ENCODE measurements around the gene GPR37.

GPR37 gene, protein sequence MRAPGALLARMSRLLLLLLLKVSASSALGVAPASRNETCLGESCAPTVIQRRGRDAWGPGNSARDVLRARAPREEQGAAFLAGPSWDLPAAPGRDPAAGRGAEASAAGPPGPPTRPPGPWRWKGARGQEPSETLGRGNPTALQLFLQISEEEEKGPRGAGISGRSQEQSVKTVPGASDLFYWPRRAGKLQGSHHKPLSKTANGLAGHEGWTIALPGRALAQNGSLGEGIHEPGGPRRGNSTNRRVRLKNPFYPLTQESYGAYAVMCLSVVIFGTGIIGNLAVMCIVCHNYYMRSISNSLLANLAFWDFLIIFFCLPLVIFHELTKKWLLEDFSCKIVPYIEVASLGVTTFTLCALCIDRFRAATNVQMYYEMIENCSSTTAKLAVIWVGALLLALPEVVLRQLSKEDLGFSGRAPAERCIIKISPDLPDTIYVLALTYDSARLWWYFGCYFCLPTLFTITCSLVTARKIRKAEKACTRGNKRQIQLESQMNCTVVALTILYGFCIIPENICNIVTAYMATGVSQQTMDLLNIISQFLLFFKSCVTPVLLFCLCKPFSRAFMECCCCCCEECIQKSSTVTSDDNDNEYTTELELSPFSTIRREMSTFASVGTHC

DNA sequence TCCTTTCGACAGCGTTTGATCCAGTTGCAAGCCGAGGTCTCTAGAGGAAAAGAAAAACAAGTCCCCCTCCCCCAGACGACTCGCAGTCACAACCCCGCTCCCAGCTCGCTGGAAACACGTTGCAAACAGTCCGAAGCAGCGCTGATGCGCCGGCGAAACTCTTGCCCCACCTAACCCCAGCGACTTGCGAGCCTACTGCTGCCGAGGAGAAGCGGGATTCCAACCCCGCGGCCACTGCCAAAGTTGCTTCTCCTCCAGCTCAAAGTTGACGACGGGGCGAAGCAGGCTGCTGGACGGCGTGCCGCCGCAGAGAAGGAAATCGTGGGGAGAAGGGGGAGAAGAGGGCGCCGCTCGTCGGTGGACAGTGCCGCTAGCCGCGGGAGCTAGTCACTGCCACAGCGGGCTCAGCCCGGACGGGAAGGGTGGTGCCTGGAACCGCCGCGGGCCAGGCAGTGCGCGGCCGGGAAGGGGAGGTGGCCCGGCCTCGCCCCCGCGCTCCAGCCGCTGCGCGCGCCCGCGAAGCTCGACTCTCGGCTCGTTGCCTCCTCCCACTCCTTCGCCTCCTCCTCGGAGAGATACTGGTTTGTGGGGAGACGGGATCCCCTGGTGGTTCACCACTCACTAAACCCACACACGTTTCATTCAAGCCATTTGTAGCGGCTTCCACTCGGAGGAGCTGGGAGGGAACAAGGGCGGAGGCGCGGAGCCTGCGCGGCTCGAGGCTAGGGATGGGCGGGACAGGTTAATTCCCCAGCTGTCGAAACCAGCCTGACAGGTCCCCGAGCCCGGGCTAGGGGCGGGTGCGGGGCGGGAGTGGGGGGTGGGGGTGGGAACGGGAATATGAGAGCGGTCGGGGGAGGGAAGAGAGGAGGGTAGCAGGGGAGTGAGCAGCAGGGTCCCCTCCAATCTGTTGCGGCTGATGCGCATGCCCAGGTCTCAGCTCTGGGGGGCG, at the start of gene GPR37:
TSS of gene GPR37 (minus strand) at position 392 of the 952 bp plus-strand sequence. CDS start 816 bp downstream, outside the sequence.
- peak; percentile 82 for DNase-seq

DNA sequence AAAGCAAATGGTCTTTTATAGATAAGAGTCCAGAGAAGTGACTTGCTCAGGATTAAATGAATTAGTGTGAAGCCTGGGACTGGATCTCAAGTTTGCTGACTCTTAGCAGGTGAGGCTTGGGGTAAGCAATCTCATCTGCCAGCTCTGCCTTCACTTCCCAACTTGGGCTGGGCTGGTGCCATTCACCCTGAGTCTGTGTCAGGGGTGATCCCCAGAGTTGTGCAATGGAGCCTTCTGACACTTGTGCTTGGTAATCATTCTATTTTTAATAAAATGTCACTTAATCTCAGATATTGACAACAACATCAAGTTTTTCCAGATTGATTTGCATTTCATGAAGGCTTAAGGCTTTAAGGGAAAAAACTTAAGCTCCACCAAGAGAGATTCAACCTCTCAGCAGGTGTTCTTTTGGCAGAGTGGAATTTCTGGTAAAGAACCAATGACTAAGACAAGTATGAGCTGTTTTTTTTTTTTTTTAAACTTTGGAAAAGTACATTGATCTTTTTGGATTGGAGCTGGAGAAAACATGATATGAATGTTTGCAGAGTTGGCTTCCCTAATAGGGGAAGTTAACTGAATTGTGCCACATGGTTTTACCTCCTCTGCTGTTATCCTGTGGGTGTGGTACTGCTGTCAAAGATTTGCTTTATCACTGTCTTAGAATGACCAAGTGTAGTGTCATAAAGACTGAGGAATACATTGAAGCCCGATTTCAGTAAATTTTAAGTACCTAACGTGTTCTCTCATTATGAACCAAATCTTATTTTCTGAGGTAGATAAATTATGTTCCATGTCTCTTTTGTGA, 48.6 kb upstream of the GPR37 start:
- DNase-seq = no peak

DNA sequence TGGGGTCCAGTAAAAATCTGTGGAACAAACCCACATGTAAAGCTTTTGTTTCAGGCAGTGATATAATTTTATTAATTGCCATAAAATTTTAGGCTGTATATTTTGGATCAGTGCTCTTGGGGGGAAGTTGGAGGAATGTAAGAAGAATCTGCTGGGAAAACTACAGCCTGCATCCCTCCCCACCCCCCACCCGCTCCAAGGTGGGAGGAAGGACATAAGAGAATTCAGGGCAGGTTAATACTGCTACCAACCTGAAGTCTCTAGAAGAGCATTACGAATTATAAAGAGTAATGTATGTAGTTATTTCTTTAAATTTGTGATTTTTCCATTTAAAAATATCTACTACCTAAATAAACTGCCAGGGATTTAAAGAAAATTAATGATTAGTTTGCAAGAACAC, 47.2 kb upstream of the GPR37 start:
- no peak for DNase-seq

DNA sequence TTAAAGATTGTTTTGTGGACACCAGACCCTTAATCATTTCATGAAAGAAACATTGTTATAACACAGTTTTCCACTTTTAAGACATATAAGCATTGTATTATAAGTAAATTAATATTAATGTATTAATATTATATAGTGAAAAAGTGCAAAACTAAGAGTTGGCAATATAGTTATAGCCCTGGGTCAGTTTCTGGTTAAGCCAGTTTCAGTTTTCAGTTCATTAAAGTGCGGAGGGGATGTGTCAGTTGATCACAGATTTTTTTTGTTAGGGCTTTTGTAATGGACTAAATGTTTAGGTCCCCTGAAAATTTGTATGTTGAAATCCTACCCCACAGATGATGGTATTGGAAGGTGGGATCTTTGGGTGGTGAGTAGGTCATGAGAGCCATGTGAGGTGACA, 45.7 kb upstream of the GPR37 start:
- no peak for DNase-seq

DNA sequence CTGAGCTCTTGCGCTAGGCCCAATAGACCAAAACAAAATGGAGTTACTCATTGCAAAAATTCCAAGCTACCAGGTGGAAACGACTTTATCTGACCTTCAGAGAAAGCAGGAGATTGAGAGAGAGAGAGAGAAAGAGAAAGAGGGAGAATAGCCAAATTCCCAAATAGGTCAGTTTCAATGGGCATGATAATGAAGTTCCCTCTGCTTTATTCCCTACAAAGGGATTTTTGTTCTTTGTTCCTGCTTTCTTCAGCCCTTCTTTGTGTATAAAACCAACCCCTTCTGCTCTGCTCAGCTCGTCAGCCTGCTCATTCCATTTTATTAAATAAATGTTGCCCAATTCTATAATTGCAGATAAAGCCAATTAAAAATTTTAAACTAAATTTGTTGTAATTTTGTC, 45.0 kb upstream of the GPR37 start:
- DNase-seq = no peak

DNA sequence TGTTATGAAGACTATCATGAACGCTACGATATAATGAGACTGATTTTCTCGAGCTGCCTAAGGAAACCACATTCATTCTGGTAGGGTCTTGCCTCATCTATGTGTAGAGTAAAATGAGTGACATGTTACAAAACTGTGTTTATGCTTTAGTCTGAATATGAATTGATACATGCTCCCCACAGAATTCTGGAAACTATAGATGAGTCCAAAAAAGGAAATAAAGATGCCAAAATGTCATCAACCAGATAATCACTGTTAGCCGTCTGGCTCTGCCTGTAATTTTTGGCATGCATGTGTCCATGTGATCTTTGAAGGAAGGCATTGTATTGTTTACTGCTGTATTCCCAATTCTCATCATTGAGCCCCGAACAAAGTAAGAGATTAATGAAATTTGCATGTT, 42.6 kb upstream of the GPR37 start:
- DNase-seq = no peak

DNA sequence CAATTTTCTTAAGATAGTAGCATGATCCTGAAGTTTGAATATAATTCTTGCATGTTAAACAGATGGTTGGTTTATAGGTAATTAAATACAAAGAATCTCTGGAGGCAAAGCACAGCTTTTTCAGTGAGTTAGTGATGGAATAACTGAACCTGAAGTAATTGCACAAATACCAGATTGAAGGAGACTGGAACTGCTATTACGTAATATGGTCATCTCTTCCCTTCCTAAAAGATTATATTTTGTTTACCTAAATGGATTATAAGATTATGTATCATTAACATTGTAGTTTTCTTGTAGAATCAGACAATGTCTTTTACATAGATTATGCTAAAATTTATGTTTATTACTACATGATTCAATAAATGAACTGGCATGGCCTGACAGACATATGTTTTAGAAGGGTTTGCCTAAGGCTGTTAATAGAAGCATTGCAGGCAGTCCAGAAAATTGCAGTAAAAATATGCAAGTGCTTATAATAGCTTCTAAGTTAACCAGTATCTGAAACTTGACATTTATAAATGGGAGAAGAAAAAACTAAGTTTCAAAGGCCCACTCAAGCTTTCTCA, 35.8 kb upstream of the GPR37 start:
- DNase-seq = peak; percentile 26

DNA sequence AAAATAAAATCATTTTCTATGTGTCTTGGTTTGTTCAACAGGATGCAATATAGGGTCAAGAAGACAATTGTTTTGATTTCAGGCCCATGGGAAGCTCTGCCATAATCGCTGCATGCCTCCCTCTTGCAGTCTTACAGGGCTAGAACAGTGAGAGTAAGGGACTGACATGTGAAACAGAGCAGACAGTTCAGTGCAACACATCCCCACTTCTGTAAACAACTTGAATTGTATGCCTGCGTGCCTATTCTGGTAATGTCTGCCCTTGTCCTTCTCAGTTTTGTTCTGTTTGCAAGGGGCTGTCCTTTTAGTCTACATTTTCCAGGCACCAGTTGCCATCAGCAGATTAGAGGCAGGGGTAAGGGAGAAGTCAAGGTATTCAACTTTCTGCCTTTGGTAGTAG, 34.8 kb upstream of the GPR37 start:
- DNase-seq = no peak

DNA sequence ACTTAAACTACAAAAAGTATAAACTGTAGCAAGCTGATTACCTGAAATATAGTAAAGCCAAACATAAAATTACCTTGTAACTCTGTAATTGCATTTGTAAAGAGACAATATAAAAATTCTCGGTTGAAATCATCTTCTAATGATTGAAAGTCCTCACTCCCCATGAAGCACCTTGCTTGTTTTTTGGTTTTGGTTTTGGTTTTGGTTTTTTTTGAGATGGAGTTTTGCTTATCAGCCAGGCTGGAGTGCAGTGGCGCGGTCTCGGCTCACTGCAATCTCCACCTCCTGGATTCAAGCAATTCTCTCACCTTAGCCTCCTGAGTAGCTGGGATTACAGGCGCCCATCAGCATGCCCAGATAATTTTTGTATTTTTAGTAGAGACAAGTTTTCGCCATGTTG, 33.9 kb upstream of the GPR37 start:
- DNase-seq = no peak

DNA sequence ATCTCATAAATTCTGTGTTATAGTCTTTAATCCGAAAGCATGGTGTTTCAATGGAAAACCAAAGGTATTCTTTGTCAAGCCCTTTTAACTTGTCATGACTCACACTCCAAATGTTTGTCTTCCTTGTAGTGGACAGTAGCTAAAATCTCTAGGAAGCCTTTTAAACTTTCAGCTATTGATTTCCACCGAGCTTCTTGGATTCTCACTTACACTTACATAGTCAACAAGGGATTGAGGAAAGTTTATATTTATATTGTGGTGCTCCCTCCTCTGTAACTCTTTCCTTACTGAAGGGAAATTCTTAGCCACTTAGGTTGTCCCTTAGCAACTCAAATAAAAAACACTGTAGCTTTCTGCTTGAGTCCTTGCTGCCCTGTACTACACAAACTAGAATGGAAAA, 31.2 kb upstream of the GPR37 start:
- no peak for DNase-seq

DNA sequence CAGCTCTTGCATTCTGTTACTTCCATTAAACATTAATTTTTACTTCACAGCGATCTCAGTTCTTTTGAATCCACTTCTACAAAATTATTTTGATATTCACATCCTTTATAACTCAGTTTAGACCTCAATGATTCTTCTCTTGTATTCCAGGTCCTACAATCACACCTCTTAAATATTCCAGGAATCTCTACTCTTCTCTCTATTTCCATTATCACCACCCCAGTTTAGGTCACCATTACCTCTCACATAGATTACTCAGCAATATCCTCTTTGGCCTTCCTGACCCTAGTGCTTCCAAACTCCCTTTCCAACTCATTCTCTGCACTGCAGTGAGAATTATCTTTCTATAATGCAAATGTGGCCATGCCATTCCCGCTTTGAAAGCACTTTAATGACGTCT, 27.1 kb upstream of the GPR37 start:
- no peak for DNase-seq

DNA sequence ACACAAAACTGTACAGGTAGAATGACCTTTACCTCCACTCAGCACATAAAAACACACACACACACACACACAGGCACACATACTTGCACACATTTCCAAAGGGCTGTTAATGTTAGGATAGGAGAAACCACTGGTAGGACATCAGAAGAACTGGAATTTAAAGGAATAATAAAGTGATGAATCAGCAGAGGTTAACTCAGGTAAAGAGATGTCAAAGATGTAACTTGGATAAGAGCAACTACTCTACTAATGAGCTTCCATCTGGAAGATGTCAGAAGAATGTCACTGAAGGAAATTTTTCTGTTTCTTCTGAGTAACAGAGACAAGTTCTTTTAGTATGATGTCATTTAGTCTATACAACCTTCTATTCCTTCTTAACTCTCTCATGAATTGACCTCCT, 26.4 kb upstream of the GPR37 start:
- DNase-seq = no peak

DNA sequence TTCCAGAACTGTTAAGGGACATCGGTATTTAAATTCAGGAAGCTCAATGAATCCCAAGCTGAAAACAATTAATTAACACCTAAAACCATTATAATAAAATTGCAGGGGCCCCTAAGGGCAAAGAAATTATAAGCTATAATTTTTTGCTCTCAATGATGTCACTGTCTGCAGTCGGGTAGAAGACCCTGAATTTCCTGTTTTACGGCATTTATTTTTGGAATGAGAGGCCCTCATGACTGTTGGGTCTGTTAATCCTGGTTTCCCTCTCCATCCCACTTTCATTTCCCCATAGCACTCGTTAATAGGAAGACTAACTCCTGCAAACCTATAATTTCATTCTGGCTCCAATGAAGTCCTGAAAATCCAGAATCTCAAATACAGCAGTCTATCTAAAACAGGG, 25.8 kb upstream of the GPR37 start:
- no peak for DNase-seq

DNA sequence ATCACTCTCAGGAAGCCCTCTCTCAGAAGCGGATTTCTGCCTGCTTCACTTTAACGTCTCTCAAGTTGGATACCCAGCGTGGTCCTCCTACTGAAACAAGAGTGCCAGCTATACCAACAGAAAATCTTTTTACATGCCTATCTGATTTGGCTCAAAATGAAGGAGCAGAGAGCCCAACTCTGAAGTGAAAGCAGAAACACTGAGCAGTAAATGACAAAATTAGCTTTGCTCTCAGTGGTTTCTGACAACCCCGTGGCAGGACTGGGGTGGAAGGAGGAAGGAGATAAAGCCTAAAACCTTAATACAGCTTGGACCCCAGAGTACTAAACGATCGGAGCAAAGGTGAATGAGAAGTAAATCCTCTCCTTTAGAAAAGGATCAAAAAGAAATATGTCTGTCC, 25.1 kb upstream of the GPR37 start:
- no peak for DNase-seq

DNA sequence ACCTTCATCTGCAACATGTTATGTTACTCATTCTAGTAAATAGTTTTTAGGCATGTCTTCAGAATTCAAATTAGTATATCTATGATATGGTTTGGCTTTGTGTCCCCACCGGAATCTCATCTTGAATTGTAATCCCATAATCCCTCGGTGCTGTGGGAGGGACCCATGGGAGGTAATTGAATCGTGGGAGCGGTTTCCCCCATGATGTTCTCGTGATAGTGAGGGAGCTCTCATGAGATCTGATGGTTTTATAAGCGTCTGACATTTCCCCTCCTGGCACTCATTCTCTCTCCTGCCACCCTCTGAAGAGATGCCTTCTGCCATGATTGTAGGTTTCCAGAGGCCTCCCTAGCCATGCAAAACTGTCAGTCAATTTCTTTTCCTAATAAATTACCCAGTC, 20.4 kb upstream of the GPR37 start:
- DNase-seq = no peak

DNA sequence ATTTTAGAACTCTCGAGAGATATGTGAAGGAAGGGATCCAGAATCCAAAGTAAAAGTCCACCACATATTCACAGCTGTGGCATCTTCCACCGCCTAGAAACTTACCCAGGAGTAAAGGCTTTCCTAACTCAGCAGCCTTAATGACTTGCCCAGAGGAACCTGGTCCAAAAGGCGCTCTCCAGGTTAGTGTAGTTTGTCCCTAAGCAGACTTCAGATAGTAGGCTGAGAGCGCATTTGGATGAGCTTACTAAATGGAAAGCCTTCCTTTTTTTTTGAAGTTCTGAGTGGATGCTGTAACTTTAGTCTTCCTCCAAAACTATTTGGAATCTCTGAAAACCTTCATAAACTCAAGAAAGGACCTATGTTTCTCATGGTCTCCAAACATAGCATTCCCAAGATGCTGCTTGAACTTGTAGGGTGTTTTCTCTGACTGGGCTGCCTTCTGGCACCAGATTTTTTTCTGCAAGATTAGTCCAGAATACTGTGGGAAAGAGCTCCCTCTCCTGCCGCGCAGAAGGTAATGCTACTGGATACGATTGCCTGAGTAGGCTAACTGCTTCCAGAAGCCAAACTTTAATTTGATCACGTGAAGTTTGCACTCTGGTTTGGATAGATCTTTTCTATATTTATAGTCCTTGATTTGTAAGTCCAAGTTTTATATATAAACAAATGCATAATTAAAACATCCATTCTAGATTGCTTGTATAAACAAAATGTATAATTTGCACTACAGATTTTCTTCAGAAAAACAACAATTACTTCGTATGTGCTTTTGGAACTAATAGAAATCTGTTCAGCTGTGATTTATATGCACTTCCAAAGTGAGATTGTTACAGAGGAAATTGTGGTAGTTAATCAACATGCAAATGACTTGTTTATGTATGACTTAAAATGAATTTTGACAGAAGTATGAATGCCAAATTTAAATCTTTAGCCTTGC, 19.6 kb upstream of the GPR37 start:
- peak; percentile 82 for DNase-seq

DNA sequence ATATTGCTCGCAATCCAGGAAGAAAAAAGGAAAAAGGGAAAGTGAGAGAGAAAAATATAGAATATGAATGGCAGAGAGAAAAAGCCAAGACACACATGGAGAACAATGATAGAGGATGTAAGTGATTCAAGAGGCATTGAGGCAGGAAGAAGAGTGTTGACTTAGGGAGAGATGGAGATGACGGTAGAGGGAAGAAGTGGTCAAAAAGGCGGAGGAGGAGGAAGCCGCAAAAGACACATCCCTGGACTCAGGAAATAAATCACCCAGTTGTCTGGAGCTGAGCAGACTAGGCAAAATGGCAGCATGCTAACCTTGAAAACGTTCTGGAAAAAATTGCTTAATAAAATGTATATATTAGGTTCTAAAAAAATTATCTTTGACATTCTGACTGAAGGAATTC, 17.7 kb upstream of the GPR37 start:
- no peak for DNase-seq

DNA sequence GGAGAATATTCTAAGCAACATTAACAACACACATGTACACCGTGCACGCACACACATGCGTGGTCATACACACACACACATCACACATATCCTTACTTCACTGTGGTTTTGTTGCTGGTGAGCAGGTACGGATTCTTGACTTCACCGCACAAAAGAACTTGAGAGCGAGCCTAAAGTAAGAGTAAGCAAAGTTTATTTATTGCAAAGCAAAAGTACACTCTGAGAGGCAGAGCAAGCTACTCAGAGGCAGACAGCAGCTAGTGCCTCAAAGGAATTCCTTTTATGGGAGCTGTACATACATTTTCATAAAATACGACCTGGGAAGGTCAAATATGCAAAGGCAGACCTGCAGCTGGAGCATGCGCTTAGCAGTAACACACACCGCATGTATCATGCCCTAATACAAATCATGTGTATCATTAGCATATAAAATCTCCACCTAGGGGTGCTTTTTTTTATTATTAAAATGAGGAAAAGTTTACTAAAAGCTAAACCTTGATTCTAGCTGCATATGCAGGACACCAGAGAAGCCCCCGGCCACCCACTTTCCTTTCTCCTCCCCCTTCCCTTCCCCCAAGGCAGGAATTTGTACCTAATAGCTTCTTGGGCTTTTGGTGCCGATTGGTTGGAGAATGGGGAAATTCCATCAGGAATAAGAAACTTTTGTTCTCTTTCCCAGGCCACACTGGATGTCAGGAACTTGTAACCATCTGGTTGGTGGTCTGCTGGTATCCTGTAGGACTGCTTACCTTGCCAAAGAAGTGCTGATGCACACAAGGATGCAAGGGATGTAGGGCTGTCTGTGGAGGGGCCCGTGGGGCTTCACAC, 16.5 kb upstream of the GPR37 start:
- DNase-seq = no peak

DNA sequence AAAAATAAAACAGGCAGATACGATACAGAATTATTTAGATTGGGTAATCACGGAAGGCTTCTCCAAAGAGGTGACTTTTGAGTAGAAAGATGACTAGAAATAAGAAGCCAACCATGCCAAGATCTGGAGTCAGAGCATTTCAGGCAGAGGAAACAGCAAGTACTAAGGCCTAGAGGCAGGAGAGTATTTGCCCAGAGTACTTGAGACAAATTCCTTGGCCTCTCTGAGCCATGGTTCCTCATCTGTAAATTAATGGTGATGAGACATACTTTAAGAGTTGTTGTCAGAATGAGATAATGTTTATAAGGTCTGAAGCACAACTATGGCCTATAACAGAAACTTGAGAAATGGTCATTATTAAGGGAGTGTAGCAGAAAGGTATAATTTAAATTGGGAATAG, 15.8 kb upstream of the GPR37 start:
- DNase-seq = no peak

DNA sequence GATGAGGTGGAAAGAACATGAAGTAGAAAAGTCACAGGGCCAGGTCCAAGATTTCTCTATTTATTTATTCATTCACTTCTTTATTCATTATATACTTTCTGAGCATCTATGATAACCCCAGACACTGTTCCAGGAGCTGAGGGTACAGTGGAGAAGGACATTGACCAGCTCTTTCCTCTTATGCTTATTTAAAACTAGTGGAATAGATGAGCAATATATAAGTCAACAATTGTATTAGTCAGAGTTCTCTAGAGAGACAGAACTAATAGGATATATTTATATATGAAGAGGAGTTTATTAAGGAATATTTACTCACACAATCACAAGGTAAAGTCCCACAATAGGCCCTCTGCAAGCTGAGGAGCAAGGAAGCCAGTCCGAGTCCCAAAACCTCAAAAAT, 15.0 kb upstream of the GPR37 start:
- DNase-seq = no peak
